Upper lobe of right lung (tissue), 1 donor: ENCODE results near the gene STEAP3. TPM values are rescaled to one million over a fixed set of nuclear protein-coding genes. Genes with fewer than 3 reads are reported as not detected.

Source experiments
- ATAC-seq: fragments of 200-7000 bp; cut with Tn5 transposase; one replicate; pipeline ENCODE4 v1.9.1; 2020; ENCODE audit warnings: mild to moderate bottlenecking, moderate library complexity
- DNase-seq: peaks from one replicate; pipeline ENCODE4 v3.0.0-alpha.2; 2020
- H3K27ac ChIP-seq: fragments of 200-600 bp; one replicate; pipeline ENCODE4 v1.8.0; 2022
- H3K27me3 ChIP-seq: fragments of 200-600 bp; one replicate; pipeline ENCODE4 v1.8.0; 2022; ENCODE audit warnings: mild to moderate bottlenecking
- H3K36me3 ChIP-seq: fragments of 200-600 bp; one replicate; pipeline ENCODE4 v1.8.0; 2022
- H3K4me1 ChIP-seq: fragments of 200-600 bp; one replicate; pipeline ENCODE4 v1.8.0; 2022
- H3K4me3 ChIP-seq: fragments of 200-600 bp; one replicate; pipeline ENCODE4 v1.8.0; 2022; ENCODE audit warnings: mild to moderate bottlenecking
- H3K9me3 ChIP-seq: fragments of 200-600 bp; one replicate; pipeline ENCODE4 v1.8.0; 2022
- CTCF ChIP-seq: fragments of 200-600 bp; IDR thresholded peaks from one replicate; pipeline ENCODE4 v1.8.0; 2022; ENCODE audit warnings: antibody characterized with exemption
- intact Hi-C: fragments of 100-400 bp; cut with DNase I; formaldehyde crosslinking; loops from one replicate; pipeline ENCODE4 v1.11.0; 2022
- total RNA-seq: library from RNA; stranded (reverse); fragmentation: NEBNext Ultra II Directional; extraction: Animal tissue kit (Norgen Biotek cat#: 25700); gene quantifications from one replicate; pipeline ENCODE4 v1.2.1, GENCODE V29; 2021
- donor health status: DM: no; HTN: yes; CAD: no; lungs with severe emphysema.

STEAP3 gene
- total RNA-seq, 1 donor from 2014 or later, result 14.1 TPM

- Histone ChIP-seq H3K27me3 (no peaks in the 10 kb centered on the region), H3K4me3 (no peak overlapping the region), H3K27ac (no peak overlapping the region), H3K9me3 (no peaks in the 10 kb centered on the region), H3K36me3 (no peaks in the 10 kb centered on the region), H3K4me1 (peaks cover 6% of the 10 kb centered on the region)
- DNase-seq (no peak), ATAC-seq (no peak)
- TF ChIP-seq CTCF, result no peak
- intact Hi-C loops, result no loop called here
These were observed 69.6 kb downstream of the STEAP3 start for GRCh38 chr2:119293254-119293653.

- no peak for ATAC-seq
- intact Hi-C loops, result no loop called here
These were observed 70.3 kb downstream of the STEAP3 start for GRCh38 chr2:119293900-119294299.

DNA sequence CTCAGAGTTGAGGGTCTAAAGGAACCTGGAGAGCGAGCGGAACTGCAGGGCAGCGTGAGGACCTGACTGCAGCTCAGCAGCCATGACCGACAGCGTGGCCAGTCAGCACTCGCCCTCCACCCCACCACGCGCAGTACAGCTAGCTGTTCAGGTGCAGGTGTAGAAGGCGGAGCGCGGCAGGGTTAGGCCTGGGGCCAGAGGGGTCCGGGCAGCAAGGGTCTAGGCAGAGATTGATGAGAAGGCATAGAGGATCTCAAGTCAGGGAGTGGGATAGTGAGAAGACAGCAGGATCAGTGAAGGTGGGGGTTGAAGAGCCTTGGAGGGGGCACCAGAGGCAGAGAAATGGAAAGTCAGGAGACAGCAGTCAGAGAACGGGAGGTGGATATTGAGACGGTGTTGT is 71.0 kb downstream of the STEAP3 start:
- DNase-seq, result no peak
- intact Hi-C loops, result no loop called here
- Histone ChIP-seq H3K36me3 (no peaks in the 10 kb centered on the region), H3K4me3 (no peak overlapping the region), H3K9me3 (no peaks in the 10 kb centered on the region), H3K27me3 (no peaks in the 10 kb centered on the region), H3K27ac (no peak overlapping the region), H3K4me1 (peaks cover 6% of the 10 kb centered on the region)
- ATAC-seq, result no peak
- TF ChIP-seq CTCF, result no peak

More at GRCh38 chr2:119293900-119294299, 70.3 kb downstream of the STEAP3 start:
- no peak for DNase-seq
- no peak for TF ChIP-seq CTCF
- H3K27ac ChIP-seq, result no peak overlapping the region
- H3K36me3 ChIP-seq, result no peaks in the 10 kb centered on the region
- H3K27me3 ChIP-seq, result no peaks in the 10 kb centered on the region
- H3K4me1 ChIP-seq, result peaks cover 6% of the 10 kb centered on the region
- H3K4me3 ChIP-seq, result no peak overlapping the region
- no peaks in the 10 kb centered on the region for H3K9me3 ChIP-seq

GRCh38 chr2:119295688-119296375 is 72.2 kb downstream of the STEAP3 start:
- no peaks in the 10 kb centered on the region for H3K36me3 ChIP-seq
- ATAC-seq, result no peak
- intact Hi-C loops, result no loop called here
- DNase-seq, result no peak
- H3K9me3 ChIP-seq, result no peaks in the 10 kb centered on the region
- no peaks in the 10 kb centered on the region for H3K27me3 ChIP-seq
- no peak for TF ChIP-seq CTCF
- no peak overlapping the region for H3K27ac ChIP-seq
- H3K4me3 ChIP-seq, result no peak overlapping the region
- no peaks in the 10 kb centered on the region for H3K4me1 ChIP-seq

- no peak for TF ChIP-seq CTCF
- DNase-seq, result no peak
- no peak for ATAC-seq
These were observed 77.8 kb downstream of the STEAP3 start for GRCh38 chr2:119301413-119301812.

GRCh38 chr2:119304847-119305246 is 81.2 kb downstream of the STEAP3 start:
- Histone ChIP-seq H3K4me3 (no peak overlapping the region), H3K27me3 (no peaks in the 10 kb centered on the region), H3K27ac (no peak overlapping the region), H3K9me3 (no peaks in the 10 kb centered on the region), H3K36me3 (no peaks in the 10 kb centered on the region), H3K4me1 (no peaks in the 10 kb centered on the region)
- ATAC-seq, result no peak
- TF ChIP-seq CTCF, result no peak
- intact Hi-C loops, result no loop called here
- no peak for DNase-seq

More at GRCh38 chr2:119301413-119301812, 77.8 kb downstream of the STEAP3 start:
- Histone ChIP-seq H3K27me3 (no peaks in the 10 kb centered on the region), H3K27ac (no peak overlapping the region), H3K9me3 (no peaks in the 10 kb centered on the region), H3K36me3 (no peaks in the 10 kb centered on the region), H3K4me1 (no peaks in the 10 kb centered on the region), H3K4me3 (no peak overlapping the region)
- intact Hi-C loops, result no loop called here
